Measurements from ENCODE around the gene IFT122.

The IFT122 gene

GRCh38 chr3:129429602-129430001 lies 10.4 kb upstream of the IFT122 start:
- Histone ChIP-seq H2AFZ (no peak overlapping the region), H3K4me3 (ENCODE audit: low read depth, low read length) (no peak overlapping the region), H3K9ac (no peak overlapping the region), H3K27ac (no peak overlapping the region), H3K27me3 (ENCODE audit: control insufficient read depth, insufficient read depth, low read length) (no peaks in the 10 kb centered on the region), H3K36me3 (ENCODE audit: control insufficient read depth, insufficient read depth, low read length) (no peaks in the 10 kb centered on the region), H3K79me2 (no peaks in the 10 kb centered on the region), H3K9me3 (ENCODE audit: control insufficient read depth, low read length) (no peaks in the 10 kb centered on the region), H3K4me2 (ENCODE audit: low read length) (no peak overlapping the region), H3K4me1 (peaks cover 18% of the 10 kb centered on the region)
- TF ChIP-seq, protein P1, sequence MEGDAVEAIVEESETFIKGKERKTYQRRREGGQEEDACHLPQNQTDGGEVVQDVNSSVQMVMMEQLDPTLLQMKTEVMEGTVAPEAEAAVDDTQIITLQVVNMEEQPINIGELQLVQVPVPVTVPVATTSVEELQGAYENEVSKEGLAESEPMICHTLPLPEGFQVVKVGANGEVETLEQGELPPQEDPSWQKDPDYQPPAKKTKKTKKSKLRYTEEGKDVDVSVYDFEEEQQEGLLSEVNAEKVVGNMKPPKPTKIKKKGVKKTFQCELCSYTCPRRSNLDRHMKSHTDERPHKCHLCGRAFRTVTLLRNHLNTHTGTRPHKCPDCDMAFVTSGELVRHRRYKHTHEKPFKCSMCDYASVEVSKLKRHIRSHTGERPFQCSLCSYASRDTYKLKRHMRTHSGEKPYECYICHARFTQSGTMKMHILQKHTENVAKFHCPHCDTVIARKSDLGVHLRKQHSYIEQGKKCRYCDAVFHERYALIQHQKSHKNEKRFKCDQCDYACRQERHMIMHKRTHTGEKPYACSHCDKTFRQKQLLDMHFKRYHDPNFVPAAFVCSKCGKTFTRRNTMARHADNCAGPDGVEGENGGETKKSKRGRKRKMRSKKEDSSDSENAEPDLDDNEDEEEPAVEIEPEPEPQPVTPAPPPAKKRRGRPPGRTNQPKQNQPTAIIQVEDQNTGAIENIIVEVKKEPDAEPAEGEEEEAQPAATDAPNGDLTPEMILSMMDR (IDR thresholded peaks at IDR 0.05) = no peak

DNA sequence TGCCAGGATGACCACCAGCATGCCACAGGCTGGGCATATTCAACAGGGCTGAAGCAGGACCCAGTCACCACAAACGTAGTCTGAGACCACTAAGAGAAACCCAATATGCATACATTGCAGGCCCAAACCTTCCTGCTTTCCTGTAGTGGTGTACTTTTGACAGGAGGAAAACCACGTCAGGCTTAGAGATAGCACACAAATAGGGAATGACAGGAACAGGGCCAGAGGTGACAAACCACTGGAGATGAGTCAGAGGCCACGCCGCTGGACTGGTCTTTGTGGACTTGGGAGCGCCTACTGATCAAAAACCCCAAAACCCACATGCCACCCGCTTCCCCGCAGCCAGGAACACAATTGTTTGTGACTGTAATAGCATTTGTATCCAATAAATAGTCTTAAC lies 8.0 kb upstream of the IFT122 start:
- Histone ChIP-seq H3K4me1 (peaks cover 18% of the 10 kb centered on the region), H3K27ac (no peak overlapping the region), H3K9me3 (ENCODE audit: control insufficient read depth, low read length) (no peaks in the 10 kb centered on the region), H3K4me2 (ENCODE audit: low read length) (no peak overlapping the region), H3K4me3 (ENCODE audit: low read depth, low read length) (no peak overlapping the region), H3K9ac (no peak overlapping the region), H3K27me3 (ENCODE audit: control insufficient read depth, insufficient read depth, low read length) (no peaks in the 10 kb centered on the region), H3K36me3 (ENCODE audit: control insufficient read depth, insufficient read depth, low read length) (no peaks in the 10 kb centered on the region), H3K79me2 (no peaks in the 10 kb centered on the region), H2AFZ (no peak overlapping the region)
- TF ChIP-seq, protein P1 (IDR thresholded peaks at IDR 0.05) = no peak

GRCh38 chr3:129432671-129433070 lies 7.4 kb upstream of the IFT122 start:
- H3K27ac ChIP-seq = no peak overlapping the region
- H3K4me2 ChIP-seq (ENCODE audit: low read length) = no peak overlapping the region
- no peaks in the 10 kb centered on the region for H3K79me2 ChIP-seq
- no peaks in the 10 kb centered on the region for H3K36me3 ChIP-seq (ENCODE audit: control insufficient read depth, insufficient read depth, low read length)
- no peaks in the 10 kb centered on the region for H3K27me3 ChIP-seq (ENCODE audit: control insufficient read depth, insufficient read depth, low read length)
- no peaks in the 10 kb centered on the region for H3K9me3 ChIP-seq (ENCODE audit: control insufficient read depth, low read length)
- TF ChIP-seq, protein P1 (IDR thresholded peaks at IDR 0.05) = no peak
- no peak overlapping the region for H3K9ac ChIP-seq
- no peak overlapping the region for H3K4me3 ChIP-seq (ENCODE audit: low read depth, low read length)
- H3K4me1 ChIP-seq = peaks cover 12% of the 10 kb centered on the region
- H2AFZ ChIP-seq = no peak overlapping the region

GRCh38 chr3:129433565-129433964 lies 6.5 kb upstream of the IFT122 start:
- Histone ChIP-seq H3K36me3 (ENCODE audit: control insufficient read depth, insufficient read depth, low read length) (no peaks in the 10 kb centered on the region), H3K27ac (no peak overlapping the region), H3K4me1 (peaks cover 6% of the 10 kb centered on the region), H3K4me2 (ENCODE audit: low read length) (no peak overlapping the region), H3K79me2 (no peaks in the 10 kb centered on the region), H3K27me3 (ENCODE audit: control insufficient read depth, insufficient read depth, low read length) (no peaks in the 10 kb centered on the region), H3K4me3 (ENCODE audit: low read depth, low read length) (no peak overlapping the region), H3K9ac (no peak overlapping the region), H3K9me3 (ENCODE audit: control insufficient read depth, low read length) (no peaks in the 10 kb centered on the region), H2AFZ (no peak overlapping the region)
- TF ChIP-seq, protein P1 (IDR thresholded peaks at IDR 0.05) = no peak

GRCh38 chr3:129434140-129434539 lies 5.9 kb upstream of the IFT122 start:
- Histone ChIP-seq H3K9me3 (ENCODE audit: control insufficient read depth, low read length) (no peaks in the 10 kb centered on the region), H3K4me3 (ENCODE audit: low read depth, low read length) (no peak overlapping the region), H3K79me2 (no peaks in the 10 kb centered on the region), H2AFZ (no peak overlapping the region), H3K36me3 (ENCODE audit: control insufficient read depth, insufficient read depth, low read length) (no peaks in the 10 kb centered on the region), H3K4me2 (ENCODE audit: low read length) (no peak overlapping the region), H3K27me3 (ENCODE audit: control insufficient read depth, insufficient read depth, low read length) (no peaks in the 10 kb centered on the region), H3K9ac (no peak overlapping the region), H3K4me1 (peaks cover 1% of the 10 kb centered on the region), H3K27ac (no peak overlapping the region)
- TF ChIP-seq, protein P1 (IDR thresholded peaks at IDR 0.05) = no peak

Data from parathyroid adenoma (tissue), 2 donors.